ENCODE data around the gene SYNPR.

Gene SYNPR

DNA sequence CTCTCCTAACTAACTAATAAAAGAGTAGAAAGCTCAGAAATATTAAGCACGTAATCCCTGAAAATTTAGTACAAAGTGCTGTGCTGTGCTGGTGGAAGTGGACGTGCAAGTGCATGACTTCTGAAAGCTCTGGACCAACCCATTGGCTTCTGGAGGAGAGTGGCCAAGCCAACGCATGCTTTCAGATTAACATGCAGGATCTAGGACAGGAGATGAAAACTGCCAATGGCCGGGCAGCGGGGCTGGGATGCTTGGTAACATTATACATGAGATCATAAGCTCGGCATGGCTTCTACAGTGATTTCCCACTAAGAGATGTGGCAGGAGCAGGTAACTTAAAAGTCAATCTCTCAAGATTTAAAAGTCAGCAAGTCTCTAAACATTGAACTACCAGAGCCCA is 203.5 kb downstream of the SYNPR start:
- TF ChIP-seq GATA2 (IDR thresholded peaks at IDR 0.05; ENCODE audit: low read depth, low read length) (no peak), GATA3 (IDR thresholded peaks at IDR 0.05; ENCODE audit: low read depth, low read length) (no peak)

DNA sequence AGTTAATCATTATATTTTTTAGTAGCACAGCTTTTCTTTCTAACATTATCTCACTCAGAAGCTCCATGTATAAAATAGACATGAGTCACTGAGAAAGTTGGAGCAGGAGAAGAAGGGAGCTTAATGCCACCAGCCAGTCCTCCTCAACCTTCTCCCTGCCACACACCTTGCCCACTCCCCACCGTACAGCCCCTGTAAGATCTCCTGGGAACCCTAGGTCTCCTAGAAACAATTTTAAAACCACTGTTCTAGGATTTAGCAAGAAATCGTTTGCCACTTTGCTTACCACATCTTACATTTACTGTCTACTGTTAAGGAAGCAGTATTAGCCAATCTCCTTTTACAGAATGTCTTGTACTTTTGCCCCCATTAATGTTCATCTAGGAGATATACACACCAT is 204.2 kb downstream of the SYNPR start:
- TF ChIP-seq GATA2 (IDR thresholded peaks at IDR 0.05; ENCODE audit: low read depth, low read length) (no peak), GATA3 (IDR thresholded peaks at IDR 0.05; ENCODE audit: low read depth, low read length) (no peak)

- no peak for TF ChIP-seq GATA3 (IDR thresholded peaks at IDR 0.05; ENCODE audit: low read depth, low read length)
- TF ChIP-seq GATA2 (IDR thresholded peaks at IDR 0.05; ENCODE audit: low read depth, low read length): no peak
Measured at GRCh38 chr3:63492464-63492863, 214.4 kb downstream of the SYNPR start.

- no peak for TF ChIP-seq GATA3 (IDR thresholded peaks at IDR 0.05; ENCODE audit: low read depth, low read length)
Measured at GRCh38 chr3:63493101-63493500, 215.0 kb downstream of the SYNPR start.

- TF ChIP-seq GATA2 (IDR thresholded peaks at IDR 0.05; ENCODE audit: low read depth, low read length) (no peak), GATA3 (IDR thresholded peaks at IDR 0.05; ENCODE audit: low read depth, low read length) (no peak)
Measured at GRCh38 chr3:63494646-63495045, 216.5 kb downstream of the SYNPR start.

DNA sequence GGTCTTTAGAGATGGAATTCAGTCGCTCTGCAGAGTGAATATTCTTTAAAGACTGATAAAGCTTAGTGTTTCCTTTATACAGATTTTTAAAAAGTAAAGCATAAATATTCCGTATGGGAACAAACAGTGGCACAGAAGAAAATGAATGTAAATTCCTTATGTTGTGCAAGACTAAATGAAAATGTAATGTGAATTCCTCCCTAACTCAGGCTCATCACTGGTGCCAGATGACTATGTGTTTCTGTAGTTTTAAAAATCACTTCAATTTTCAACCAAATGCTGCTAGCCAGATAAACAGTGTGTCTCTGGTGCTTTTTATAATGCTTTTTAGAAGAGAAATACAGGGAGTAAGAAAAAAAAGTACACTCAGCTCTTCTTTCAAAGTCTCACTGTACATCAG is 219.5 kb downstream of the SYNPR start:
- TF ChIP-seq GATA3 (IDR thresholded peaks at IDR 0.05; ENCODE audit: low read depth, low read length): no peak
- no peak for TF ChIP-seq GATA2 (IDR thresholded peaks at IDR 0.05; ENCODE audit: low read depth, low read length)

- TF ChIP-seq GATA3 (IDR thresholded peaks at IDR 0.05; ENCODE audit: low read depth, low read length): no peak
- TF ChIP-seq GATA2 (IDR thresholded peaks at IDR 0.05; ENCODE audit: low read depth, low read length): no peak
Measured at GRCh38 chr3:63500196-63500595, 222.1 kb downstream of the SYNPR start.

- no peak for TF ChIP-seq GATA2 (IDR thresholded peaks at IDR 0.05; ENCODE audit: low read depth, low read length)
- TF ChIP-seq GATA3 (IDR thresholded peaks at IDR 0.05; ENCODE audit: low read depth, low read length): no peak
Measured at GRCh38 chr3:63508305-63508704, 230.2 kb downstream of the SYNPR start.

DNA sequence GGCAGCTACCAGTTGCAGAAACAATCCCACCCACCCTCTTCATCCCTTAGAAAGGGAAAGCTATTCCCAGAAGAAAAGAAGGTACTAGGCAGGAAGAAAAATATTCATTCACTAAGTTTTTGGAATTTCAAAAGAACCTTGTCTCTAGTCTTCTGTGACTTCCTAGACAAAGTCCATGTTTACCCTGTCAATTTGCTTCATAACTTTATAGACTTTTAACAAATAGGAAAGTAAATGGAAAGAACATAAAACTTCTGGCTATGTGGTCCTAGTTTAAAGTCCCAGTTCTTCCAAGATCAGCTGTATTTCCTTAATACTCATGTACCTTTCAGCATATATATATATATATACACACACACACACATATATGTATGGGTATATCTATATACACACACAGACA is 230.7 kb downstream of the SYNPR start:
- TF ChIP-seq GATA3 (IDR thresholded peaks at IDR 0.05; ENCODE audit: low read depth, low read length) (no peak), GATA2 (IDR thresholded peaks at IDR 0.05; ENCODE audit: low read depth, low read length) (no peak)

DNA sequence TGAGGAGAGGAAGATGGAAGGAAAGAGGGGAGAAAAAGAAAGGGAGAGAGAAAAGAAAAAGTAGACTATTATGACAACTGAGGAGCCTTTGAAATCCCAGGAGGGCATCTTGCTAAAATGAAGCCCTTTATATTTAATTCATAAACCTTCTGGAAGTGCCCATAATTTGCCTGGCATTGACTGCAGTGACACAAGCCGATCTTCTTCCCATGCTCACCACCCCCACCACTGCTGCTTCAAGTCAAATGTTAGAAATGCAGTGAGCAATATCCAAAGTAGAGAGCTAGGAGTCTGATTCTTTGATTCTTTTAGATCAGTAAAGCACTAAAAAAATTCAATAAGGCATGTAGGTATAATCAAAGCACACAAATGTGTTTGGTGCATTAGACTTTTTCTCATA is 235.7 kb downstream of the SYNPR start:
- no peak for TF ChIP-seq GATA3 (IDR thresholded peaks at IDR 0.05; ENCODE audit: low read depth, low read length)
- TF ChIP-seq GATA2 (IDR thresholded peaks at IDR 0.05; ENCODE audit: low read depth, low read length): no peak

DNA sequence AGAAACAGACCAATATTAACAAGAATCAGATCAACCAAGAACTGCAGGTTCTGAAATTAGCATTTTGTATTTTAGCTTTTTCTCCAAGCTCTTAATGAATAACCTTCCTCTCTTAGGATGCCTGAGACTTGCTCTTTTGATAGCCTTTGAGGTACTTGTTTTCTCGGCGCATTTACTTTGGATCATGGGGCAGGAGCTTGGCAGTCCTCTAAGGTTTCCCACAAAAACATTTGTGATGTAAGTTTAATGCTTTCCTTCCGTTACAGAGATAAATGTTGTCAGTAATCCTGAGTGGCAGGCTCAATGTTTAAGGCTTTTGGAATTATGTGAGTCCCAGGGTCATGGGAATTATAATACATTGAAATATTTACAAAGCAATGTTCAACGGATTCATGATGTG is 236.6 kb downstream of the SYNPR start:
- TF ChIP-seq GATA2 (IDR thresholded peaks at IDR 0.05; ENCODE audit: low read depth, low read length): no peak
- TF ChIP-seq GATA3 (IDR thresholded peaks at IDR 0.05; ENCODE audit: low read depth, low read length): no peak

DNA sequence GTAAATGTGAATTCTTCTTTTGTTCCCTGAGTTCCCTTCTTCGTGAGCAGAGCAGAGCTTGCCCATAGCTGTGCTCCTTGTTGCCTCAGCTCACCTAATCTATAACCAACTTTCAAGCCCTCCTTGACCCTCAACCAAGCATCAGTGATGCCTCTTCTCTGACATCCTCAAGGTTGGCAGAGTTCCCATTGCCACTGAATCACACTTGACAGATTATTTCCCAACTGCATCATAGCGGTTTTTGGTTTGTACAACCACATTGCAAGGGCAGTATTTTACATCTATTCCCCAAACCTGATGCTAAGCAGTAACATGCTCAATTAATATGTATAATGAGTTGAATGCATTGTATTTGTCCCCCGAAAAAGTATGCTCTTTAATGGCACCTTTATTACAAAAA is 241.3 kb downstream of the SYNPR start:
- TF ChIP-seq GATA2 (IDR thresholded peaks at IDR 0.05; ENCODE audit: low read depth, low read length): no peak
- TF ChIP-seq GATA3 (IDR thresholded peaks at IDR 0.05; ENCODE audit: low read depth, low read length): no peak

- TF ChIP-seq GATA2 (IDR thresholded peaks at IDR 0.05; ENCODE audit: low read depth, low read length) (no peak), GATA3 (IDR thresholded peaks at IDR 0.05; ENCODE audit: low read depth, low read length) (no peak)
Measured at GRCh38 chr3:63521657-63522056, 243.5 kb downstream of the SYNPR start.

- no peak for TF ChIP-seq GATA2 (IDR thresholded peaks at IDR 0.05; ENCODE audit: low read depth, low read length)
Measured at GRCh38 chr3:63523100-63523499, 245.0 kb downstream of the SYNPR start.

- no peak for TF ChIP-seq GATA2 (IDR thresholded peaks at IDR 0.05; ENCODE audit: low read depth, low read length)
- no peak for TF ChIP-seq GATA3 (IDR thresholded peaks at IDR 0.05; ENCODE audit: low read depth, low read length)
Measured at GRCh38 chr3:63528325-63529000, 250.4 kb downstream of the SYNPR start.

DNA sequence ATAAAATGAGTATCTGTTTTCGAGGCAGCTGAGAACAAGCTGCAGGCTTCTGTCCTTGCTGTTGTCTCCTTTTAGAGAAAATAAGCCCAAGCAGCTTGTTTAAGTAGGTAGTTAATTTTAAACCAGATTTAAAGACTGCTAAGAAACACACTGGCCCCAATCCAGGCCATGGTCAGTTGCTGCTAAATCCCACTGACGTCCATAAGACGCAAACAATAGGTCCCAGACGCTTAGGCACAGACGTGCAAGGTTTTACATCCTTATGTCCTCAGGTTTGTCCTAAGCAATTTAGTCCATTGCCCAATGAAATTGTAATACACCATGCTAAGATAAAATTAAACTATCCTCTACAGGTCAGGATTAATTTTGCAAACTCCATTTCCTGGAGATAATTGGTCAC is 254.4 kb downstream of the SYNPR start:
- no peak for TF ChIP-seq GATA3 (IDR thresholded peaks at IDR 0.05; ENCODE audit: low read depth, low read length)
- TF ChIP-seq GATA2 (IDR thresholded peaks at IDR 0.05; ENCODE audit: low read depth, low read length): no peak

All from SH-SY5Y (cell line).